CD4-positive, alpha-beta T cell treated with Interleukin-21 for 1 hour (primary cell): ENCODE data around the gene EXOSC2.

Experiments
- DNase-seq: peaks from one replicate; pipeline ENCODE4 v3.0.0-alpha.2; 2020

The EXOSC2 gene, protein sequence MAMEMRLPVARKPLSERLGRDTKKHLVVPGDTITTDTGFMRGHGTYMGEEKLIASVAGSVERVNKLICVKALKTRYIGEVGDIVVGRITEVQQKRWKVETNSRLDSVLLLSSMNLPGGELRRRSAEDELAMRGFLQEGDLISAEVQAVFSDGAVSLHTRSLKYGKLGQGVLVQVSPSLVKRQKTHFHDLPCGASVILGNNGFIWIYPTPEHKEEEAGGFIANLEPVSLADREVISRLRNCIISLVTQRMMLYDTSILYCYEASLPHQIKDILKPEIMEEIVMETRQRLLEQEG

DNA sequence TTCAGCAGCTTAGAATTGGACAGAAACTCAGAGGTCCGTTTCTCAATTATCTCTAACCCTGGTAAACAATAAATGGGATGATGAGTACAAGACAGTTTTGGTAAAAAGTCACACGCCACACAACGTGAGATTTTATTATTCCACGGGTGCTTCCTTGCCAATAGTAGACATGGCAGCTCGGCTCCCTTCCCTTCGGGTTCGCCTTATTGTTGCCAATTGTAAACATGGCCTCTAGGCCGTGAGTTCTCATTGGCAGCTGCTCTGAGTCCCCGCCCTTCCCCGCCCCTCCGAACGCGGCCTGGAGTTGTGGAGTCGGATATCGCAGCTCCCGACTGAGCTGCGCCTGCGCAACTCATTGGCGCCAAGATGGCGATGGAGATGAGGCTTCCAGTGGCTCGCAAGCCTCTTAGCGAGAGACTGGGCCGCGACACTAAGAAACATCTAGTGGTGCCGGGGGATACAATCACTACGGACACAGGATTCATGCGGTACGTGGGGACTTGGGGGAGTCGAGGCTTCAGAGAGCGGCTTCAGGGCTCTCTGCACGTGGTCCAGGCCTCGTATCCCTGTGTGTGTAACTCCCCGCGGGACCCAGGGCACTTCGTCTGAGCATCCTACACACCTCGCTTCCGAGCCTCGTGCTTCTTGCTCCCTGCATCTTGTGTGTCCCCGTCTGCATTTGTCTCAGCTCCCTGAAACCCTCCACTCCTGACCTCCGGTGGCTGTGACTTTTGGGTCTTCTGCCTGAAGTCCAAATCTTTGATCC is at the start of gene EXOSC2:
Gene EXOSC2, plus strand, starts transcription at position 355 of the 766 bp plus-strand sequence. Its CDS starts 12 bp downstream, at position 367.
- DNase-seq: peak; percentile 99

DNA sequence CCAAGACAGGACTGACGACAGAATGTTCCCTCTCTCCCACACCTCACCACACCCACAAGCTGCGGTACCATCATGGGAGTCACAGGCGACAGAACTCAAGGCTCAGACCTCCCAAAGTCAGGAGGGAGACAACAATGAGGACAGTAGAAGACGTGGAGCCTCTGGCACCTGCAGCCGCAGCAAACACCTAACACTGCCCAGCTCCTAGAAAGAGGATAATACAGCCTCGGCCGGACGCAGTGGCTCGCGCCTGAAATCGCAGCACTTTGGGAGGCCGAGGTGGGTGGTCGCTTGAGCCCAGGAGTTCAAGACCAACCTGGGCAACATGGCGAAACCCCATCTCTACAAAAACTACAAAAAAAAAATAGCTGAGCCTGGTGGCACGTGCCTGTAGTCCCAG is 42.4 kb upstream of the EXOSC2 start:
- no peak for DNase-seq

DNA sequence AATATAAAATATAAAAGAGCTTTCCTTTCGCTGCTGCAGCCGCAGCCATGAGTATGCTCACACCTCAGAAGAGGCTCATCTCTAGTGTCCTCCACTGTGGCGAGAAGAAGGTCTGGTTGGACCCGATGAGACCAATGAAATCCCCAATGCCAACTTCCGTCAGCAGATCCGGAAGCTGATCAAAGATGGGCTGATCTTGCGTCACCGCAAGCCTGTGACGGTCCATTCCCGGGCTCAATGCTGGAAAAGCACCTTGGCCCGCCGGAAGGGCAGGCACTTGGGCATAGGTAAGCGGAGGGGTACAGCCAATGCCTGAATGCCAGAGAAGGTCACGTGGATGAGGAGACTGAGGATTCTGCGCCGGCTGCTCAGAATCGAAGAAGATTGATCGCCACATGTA is 41.8 kb upstream of the EXOSC2 start:
- no peak for DNase-seq

DNA sequence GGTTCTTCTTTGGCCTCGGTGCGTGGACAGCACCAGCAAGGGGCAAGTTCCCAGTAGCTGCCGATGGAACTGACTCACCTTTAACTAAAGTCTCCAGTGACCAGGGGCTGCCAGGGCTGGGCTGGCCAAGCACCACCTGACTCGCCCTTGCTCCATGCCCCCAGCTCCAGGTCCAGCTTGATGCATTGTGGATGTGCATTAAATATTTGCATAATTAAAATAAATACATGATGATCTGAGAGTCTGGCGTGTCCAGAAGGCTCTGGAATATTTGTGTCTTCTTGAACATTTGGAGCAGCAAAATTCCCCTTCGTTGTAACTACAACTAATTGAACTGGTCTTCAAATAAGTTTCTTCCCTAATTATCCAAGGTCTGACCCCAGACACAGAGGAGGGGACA is 38.7 kb upstream of the EXOSC2 start:
- DNase-seq: no peak

DNA sequence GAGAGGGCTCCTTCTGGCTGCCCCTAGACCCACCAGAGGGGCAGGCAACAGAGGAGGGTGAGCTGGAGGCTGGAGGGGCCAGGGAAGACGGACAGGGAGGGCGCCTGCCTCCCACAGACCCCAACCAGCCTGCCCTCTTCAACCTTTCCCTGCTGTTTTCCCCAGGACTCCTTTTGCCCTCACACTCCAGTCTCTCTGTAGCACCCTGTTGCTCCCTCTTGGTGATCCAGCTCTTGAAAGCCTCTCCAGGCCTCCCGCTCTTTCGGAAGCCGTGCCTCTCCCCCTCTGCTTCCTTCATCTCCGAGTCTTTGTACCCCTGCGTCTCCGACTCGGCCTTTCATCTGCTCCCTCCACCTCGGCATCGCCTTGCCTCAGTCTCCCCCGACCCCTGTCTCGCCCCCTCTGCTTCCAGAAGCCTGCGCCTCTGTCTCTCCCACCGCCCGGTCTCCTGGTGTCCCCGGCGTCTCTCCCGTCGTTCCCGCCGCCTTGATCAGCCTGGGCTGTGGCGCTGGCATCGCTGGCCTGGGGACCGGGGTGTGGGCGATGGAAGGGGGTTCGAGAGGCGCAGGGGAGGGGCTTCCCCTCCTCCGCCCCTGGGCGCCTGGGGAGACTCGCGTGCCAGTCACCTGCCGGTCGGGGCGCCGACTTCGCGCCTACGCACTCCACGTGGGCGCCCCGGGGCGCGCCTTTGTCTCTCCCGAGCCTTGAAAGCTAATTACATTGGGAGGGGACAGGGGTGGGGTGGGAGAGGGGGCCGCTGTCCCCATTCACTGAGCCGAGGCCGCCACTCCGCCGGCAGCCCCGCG is 34.5 kb upstream of the EXOSC2 start:
- no peak for DNase-seq

DNA sequence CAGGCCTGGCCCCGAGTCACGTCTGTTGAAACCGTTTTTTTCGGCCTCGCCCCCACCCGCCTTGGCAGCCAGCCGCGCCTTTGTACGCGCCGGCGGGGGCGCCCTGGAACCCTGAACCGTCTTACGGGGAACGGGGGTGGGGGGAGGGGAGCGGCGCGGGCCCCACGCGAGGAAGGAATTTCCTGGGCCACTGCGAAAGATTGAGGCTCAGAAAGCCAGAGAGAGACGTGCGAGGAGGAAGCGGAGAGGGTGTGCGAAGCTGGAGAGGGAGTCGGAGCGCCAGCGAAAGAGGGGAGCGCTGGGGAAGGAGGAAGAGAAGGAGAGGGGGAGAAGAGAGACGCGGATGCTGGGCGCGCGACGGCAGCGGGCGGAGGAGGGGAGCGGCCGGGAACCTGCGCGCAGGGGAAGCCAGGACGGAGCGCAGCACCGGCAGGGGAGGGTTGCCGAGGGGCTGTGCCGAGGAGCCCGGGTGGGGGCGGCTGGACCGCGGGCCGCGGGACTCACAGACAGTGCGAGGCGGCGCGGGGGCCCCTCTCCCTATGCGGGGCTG is 33.8 kb upstream of the EXOSC2 start:
- DNase-seq: no peak

DNA sequence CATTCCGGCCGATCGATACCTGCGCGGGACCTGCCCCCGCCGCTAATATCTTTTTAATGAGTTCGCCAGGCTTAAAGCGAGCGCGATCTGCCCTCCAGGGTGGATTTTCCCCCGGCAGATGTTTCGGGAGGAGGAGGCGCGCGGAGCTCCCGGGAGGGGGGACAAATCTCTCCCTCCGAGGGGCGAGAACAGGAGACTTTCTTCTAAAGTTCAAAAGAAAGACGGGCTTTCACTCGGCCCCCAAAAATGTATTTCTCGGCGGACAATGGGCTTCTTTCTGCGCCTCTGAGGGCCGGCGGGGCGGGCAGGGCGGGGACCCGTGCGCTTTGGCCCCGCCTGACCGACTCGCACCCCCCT is 33.3 kb upstream of the EXOSC2 start:
- no peak for DNase-seq

DNA sequence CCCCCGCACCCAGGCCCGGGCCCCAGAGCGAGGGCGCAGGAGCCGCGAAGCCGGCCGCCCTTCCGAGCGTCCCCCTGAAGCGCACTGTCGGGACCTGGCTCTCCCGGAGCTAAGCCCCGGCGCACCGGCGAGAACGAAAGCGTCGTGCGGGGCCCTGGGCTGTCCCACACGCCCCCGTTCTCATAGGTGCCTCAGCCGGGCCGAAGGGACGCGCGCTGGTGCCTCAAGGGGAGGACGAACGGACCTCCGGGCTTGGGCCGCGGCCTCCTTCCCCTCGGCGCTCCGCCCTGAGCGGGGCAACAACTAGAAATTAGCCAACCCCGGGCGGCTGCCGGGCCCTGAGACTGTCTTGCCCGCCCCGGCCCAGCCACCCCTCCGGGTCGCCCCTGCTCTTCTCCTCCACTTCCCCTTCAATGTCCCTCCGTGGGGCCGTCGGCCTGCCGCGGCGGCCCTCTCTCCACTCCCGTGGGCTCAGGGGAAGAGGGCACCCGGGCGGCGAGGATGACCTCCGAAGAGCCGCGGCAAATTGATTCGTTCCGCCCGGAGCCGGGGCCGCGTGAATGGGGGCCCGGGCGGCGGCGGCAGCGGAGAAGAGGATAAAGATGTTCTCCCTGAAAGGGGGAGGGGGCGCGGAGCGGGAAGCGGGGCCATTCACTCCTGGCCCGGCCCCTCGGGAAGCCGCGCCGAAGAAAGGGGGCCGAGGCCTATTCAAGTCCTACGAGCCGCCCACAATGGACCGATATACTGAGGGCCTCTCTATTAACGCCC is 32.7 kb upstream of the EXOSC2 start:
- no peak for DNase-seq

DNA sequence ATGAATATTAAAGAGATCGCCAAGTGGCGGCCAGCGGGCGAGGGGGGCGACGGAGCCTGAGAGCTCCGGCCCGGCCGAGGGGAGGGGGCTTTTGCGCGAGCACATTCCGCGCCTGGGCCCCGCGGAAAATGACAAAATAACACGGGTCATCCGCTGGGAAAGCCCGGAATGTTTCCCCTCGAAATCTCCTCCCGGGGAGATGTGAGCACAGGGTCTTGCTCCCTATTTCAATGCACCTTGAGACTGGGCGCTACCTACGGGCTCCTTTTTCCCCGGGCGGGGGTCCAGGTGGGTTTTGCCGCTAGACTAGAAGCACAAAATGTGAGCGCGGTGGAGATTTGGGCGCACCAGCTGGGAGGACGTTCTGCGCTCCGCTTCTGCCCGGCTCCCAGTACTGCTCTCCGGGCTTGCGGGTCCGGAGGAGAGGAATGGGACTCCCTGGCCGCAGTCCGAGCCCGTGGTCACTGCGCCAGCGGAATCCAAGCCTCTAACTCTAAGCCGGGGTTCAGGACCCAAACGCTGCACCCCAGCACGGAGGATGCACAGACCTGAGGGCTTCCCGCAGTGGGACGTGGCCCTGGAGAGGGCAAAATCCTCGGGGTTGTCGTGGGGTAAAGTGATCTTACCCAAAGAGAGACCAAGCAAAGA is 32.0 kb upstream of the EXOSC2 start:
- DNase-seq: no peak

DNA sequence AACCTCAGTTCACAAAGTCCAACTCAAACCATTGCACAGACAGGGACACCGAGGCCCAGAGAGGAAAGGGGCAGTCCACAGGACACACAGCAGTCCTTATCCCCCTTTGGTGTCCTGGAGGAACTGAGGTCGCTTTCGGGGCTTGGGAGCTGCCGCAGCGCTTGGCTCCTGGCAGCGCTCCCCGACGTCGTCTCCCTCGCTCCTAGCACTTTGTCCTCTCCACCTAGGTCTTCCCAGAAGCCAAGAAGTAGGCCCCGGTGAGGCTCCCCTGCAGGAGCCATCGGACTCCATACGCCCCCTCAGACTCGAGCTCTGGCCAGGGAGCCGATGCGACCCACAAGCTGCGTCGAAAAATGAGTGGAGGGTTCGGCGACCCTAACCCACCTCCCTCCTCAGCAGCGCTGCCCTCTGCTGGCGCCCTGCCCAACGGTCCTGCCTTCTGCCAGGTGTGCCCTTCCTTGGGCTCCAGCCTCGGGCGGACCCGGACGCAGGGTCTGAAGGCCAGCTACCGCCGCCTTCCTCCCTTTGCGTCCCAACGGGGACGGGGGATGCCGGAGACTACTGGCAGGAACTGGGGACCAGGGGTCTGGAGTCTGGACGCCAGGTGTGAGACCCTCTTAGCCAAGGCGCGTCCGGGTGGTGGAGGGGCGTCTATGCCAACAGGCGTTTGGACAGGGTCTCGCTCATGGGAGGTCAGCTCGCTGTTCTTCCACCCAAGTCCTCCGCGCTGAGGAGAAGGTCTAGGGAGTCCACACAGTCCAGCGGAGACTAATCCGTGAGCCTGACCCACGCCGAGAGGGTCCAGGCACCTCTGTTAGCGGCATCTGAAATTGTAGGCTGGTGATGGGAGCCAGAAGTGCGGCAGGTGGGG is 31.2 kb upstream of the EXOSC2 start:
- no peak for DNase-seq

DNA sequence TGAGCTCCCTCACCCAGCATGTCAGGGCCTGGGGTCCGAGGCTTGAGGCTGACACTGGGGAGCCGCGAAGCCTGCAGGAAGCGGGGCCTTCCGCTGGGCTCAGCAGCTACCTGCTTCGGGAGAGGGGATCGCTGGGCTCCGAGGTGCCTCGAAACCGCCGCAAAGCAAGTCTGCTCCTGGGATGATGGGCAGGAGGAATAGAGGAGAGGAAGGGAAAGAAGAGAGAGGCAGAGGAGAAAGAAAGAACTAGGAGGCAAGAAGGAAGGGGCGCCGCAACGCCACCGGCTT is 30.7 kb upstream of the EXOSC2 start:
- no peak for DNase-seq

DNA sequence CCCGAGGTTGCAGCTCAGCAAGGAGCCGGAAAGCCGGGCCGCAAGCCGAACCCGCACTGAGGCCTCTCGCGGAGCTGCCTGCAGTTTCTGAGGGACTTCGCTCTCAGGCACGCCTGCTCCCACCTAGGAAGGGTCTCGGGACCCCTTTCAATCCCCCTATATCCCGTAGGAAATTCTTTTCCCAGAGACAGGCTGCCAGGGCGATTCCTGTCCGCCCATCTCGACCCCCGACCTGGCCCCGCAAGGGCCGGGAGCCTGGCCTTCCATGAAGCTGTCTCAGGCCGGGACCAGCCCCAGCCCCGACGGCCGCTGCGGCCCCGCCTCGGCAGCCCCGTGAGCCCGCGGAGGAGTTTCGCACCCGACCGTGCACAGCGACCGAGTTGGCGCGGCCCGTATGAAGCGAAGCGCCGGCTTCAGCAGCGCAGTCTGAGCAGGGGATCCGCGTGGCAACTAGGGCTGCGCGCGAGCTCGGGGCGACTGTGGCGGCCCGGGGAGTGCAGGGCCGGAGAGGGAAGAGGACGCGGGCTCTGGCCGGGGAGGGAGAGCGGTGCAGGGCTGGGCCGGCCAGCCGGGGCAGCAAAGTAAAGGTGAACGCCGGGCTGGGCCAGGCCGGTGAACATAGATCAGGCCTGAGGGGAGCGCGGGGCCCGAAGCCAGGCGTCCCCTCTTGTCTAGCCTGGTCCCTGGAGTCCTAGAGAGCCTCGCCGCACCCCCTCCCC is 30.2 kb upstream of the EXOSC2 start:
- no peak for DNase-seq

DNA sequence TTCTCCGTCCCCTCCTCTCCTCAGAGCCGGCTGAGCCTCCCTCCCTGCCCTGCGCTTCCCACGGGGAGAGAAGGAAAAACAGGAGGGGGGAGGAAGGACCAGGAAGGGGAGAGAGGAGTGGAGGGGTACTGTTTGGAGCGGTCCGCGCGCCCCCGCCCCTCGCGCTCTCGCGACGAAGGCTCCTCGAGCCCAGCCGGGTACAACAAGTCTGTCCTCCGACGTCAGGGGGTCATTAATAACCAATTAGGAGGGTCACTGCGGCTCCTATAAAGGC is 29.7 kb upstream of the EXOSC2 start:
- DNase-seq: no peak

DNA sequence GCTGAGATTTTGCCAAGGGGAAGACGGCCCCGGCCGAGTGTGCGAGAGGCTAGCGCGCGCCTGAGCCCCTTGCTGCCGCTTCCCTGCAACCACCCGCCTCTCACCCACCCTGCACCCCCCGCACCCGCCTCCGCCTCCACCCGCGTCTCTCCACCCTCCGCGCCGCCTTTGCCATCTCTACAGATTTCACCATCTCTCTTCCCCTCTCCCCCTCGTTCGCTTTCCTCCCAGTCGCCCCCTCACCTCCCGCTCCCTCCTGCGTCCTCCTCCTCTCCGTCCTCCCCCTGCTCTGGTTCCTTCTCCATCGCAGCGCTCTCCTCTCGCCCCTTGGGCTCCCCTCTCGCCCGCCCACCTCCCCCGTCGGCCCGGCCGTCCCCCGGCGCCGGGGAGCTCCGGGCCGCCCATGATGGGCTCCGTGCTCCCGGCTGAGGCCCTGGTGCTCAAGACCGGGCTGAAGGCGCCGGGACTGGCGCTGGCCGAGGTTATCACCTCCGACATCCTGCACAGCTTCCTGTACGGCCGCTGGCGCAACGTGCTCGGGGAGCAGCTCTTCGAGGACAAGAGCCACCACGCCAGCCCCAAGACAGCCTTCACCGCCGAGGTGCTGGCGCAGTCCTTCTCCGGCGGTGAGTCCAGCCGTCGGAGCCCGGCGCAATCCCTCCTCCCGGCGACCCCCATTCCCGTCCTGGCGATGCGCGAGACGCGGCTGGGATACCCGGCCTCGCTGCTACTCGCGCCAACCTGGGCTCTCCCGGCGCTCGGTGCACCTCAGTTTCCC is 29.1 kb upstream of the EXOSC2 start, which contains the start of gene PRDM12:
Gene PRDM12, plus strand, starts transcription at position 344 of the 778 bp plus-strand sequence. Its CDS starts 60 bp downstream, at position 404.
- no peak for DNase-seq

DNA sequence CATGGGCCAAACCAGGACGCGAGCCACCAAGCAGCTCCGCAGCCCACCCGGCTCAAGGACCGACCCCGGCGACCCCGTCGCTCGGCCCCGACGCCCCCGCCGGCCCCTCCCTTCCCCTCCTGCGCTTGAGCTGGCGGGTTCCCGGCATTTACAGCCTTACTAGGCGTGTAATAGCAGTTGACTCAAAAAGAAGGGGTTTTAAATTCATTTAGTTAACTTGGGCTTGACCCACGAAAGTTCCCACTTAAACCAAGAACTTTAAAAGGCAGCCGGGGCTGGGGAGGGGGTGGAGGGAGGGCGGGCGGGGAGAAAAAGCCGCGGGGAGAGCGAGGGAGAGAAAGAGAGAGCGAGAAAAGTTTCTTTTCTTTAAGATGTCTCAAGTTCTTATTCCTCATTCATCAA is 28.6 kb upstream of the EXOSC2 start:
- no peak for DNase-seq

DNA sequence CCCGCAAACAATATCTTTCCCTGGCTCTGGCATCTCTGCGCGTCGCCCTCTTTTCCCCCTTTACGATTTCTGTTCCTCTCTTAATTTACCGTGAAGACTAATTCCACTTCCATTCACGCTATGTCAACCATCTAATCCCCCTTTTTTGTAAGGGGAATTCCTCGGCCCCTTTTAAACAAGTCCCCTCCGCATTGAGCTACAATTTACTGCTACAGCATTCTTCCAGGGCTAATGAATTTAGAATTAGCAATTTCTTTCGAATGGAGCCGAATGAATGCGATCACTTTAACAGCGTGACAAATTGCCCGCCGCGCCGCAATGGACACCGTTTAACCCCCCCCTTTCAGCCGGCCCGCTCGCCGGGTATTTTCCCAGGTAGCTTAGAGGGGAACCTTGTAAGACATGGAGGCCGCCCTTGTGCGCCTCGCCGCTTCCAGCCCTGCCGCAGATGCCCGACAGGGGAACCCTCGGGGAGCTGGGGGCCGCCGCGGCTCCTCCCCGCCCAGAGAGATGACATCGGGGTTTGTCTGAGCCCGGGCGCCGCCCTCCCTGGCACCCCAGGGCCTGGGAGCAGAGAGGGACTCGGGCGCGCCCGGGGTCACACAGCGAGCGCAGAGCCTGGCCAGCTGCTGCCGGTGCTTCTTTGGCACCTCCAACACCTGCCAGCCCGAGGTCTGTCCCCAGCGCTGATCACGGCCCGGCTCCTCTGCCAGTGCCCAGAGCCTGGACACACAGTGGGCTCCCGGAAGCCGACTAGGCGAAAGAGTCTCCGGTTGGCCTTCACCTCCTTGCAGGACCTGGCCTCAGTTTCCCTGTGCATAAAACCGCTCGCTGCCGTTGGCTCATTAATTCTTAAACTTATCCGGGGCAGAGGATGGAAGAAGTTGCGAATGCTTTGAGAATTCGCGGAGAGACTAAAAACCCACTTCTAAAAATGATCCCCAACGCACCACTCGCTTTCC is 27.9 kb upstream of the EXOSC2 start:
- DNase-seq: no peak

DNA sequence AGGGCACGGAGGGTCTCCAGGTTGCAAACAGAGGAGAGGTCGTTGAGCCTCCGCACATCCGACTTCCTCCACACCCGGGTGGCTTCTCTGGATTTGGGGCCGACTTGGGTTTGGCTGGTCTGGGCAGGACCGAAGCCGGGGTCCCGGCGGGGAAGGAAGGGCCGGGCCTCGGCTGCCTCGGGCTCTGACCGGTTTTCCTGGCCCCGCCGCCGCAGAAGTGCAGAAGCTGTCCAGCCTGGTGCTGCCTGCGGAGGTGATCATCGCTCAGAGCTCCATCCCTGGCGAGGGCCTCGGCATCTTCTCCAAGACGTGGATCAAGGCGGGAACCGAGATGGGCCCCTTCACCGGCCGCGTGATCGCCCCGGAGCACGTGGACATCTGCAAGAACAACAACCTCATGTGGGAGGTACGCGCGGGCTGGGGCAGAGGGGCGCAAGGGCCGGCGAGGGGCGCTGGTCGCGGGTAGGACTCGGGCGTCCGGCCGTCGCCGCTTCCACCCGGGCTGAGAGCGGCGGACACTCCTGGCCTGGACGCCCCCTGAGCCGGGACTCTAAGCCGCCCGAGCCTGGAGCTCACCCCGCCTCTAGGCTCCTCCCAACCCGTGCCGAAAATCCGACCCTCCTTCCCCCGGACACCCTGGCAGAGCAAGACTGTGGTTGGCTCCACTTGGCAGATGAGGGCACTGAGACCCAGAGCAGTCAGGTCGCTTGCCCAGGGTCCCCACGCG is 27.0 kb upstream of the EXOSC2 start:
- no peak for DNase-seq

DNA sequence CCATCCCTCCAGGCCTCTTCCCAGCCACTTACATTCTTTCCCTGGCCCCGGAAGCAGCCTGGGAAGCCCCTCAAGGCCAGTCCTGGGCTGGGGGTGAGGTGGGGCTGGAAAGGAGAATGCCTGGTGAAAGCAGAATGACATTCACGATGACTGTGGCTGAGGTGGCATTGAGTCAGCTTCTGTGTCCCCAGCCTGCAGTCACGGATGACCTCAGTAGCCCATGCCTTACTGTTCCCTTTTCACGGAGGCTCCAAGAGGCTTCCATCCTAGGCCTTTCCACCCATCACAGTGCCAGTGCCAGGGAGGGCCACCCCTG is 26.5 kb upstream of the EXOSC2 start:
- DNase-seq: no peak
